GM12878 (cell line): ENCODE results near the gene USP35. TPM values are rescaled to one million over a fixed set of nuclear protein-coding genes. Genes with fewer than 3 reads are reported as not detected.

Experiments used
- ESRRA ChIP-seq: IDR thresholded peaks from 2 replicates; pipeline ENCODE4 v1.6.1; 2012; ENCODE audit warnings: mild to moderate bottlenecking, low read length, improper control_type of control experiment
- GABPA ChIP-seq: IDR thresholded peaks from 2 replicates; pipeline ENCODE4 v1.6.1; 2014; ENCODE audit warnings: antibody characterized with exemption, low read depth, mild to moderate bottlenecking, inconsistent platforms
- HCFC1 ChIP-seq: fragments of 150-350 bp; IDR thresholded peaks from 2 replicates; pipeline ENCODE4 v1.6.1; 2014; ENCODE audit warnings: low read length
- MEF2B ChIP-seq: fragments of 450-650 bp; IDR thresholded peaks from 2 replicates; pipeline ENCODE4 v1.6.1; 2018; ENCODE audit warnings: mild to moderate bottlenecking, moderate library complexity; ENCODE audit not compliant: partially characterized antibody, poor library complexity, severe bottlenecking
- MXI1 ChIP-seq: fragments of 150-350 bp; IDR thresholded peaks from 2 replicates; pipeline ENCODE4 v1.6.1; 2011; ENCODE audit warnings: low read depth, mild to moderate bottlenecking, inconsistent platforms, low read length, improper control_type of control experiment
- NFIC ChIP-seq: IDR thresholded peaks from 2 replicates; pipeline ENCODE4 v1.6.1; 2012; ENCODE audit warnings: low read depth, mild to moderate bottlenecking, inconsistent platforms, low read length, moderate library complexity
- RAD21 ChIP-seq: IDR thresholded peaks from 2 replicates; pipeline ENCODE4 v1.6.1; 2011; ENCODE audit warnings: mild to moderate bottlenecking, low read depth, low read length, moderate library complexity; ENCODE audit not compliant: insufficient read depth
- SUPT20H ChIP-seq: IDR thresholded peaks from 2 replicates; pipeline ENCODE4 v1.6.1; 2011; ENCODE audit warnings: low read depth, mild to moderate bottlenecking, low read length, moderate library complexity, borderline replicate concordance; ENCODE audit not compliant: control insufficient read depth
- TCF7 ChIP-seq: IDR thresholded peaks from 2 replicates; pipeline ENCODE4 v1.6.1; 2014; ENCODE audit warnings: antibody characterized with exemption, borderline replicate concordance
- ZNF217 ChIP-seq: fragments of 450-650 bp; IDR thresholded peaks from 2 replicates; pipeline ENCODE4 v1.6.1; 2017; ENCODE audit warnings: antibody characterized with exemption, mild to moderate bottlenecking
- ZNF622 ChIP-seq: fragments of 450-650 bp; IDR thresholded peaks from 2 replicates; pipeline ENCODE4 v1.6.1; 2017; ENCODE audit warnings: mild to moderate bottlenecking, inconsistent platforms
- polyA plus RNA-seq, 11 experiments: library from polyadenylated mRNA; depleted of rRNA in 4 of 11; unstranded in 6 of 11; stranded (reverse) in 5 of 11; fragments of >200 nt; fragmentation: Nextera tagmentation in 4 of 11; fragmentation: Illumina TruSeq in 1 of 11; extraction: Ambion mirVana in 4 of 11; extraction: Trizol in 1 of 11; gene quantifications; 1 replicate in 1 of 11; 2 replicates in 10 of 11; pipeline versions ENCODE4 v1.2.1 to v1.2.3, GENCODE V29; 2011 to 2016; ENCODE audit warnings: inconsistent platforms in 2 of 11, missing spikeins in 2 of 11, low read depth in 1 of 11
- total RNA-seq, 4 experiments: library from RNA; depleted of rRNA in 3 of 4; stranded (reverse); fragments of >200 nt in 3 of 4; fragmentation: Illumina TruSeq in 1 of 4; extraction: Trizol in 1 of 4; gene quantifications; 2 replicates each; pipeline versions ENCODE4 v1.2.1 to v1.2.3, GENCODE V29; 2013 to 2021
- TF ChIP-seq, protein P1 (sequence below): fragments of 450-650 bp; IDR thresholded peaks from 2 replicates; pipeline ENCODE4 v1.6.1; 2016; ENCODE audit warnings: mild to moderate bottlenecking
- TF ChIP-seq, protein P2 (sequence below): fragments of 450-650 bp; conservative IDR thresholded peaks from 2 replicates; pipeline ENCODE4 v1.6.1; 2017; ENCODE audit warnings: mild to moderate bottlenecking, moderate library complexity

USP35 gene
- total and polyA plus RNA-seq, 10 of the 15 experiments (the other 5 are each of a cell fraction or from before 2014, with no cell fraction given): 0.13 to 6.4 (median 3.1) TPM; not detected in 1

DNA sequence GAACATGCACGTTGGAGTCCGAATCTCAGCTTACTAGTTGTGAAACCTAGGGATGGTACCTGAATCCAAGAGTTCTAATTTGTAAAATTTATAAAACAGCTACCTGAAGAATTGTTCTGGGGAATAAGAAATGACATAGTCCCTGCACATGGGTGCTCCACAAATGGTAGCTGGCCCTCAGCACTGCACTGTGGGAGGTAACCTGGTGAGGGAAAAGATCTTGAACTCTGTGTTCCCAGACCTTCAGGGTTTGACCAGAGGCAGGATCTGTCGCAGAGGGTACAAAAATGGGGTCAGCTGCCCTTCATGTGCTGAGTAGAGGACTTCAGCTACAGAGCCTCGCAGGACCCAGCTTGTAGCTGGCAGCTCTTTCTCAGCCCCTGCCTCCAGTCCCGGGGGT lies 73.5 kb downstream of the USP35 start (continued):
- TF ChIP-seq, protein P1, sequence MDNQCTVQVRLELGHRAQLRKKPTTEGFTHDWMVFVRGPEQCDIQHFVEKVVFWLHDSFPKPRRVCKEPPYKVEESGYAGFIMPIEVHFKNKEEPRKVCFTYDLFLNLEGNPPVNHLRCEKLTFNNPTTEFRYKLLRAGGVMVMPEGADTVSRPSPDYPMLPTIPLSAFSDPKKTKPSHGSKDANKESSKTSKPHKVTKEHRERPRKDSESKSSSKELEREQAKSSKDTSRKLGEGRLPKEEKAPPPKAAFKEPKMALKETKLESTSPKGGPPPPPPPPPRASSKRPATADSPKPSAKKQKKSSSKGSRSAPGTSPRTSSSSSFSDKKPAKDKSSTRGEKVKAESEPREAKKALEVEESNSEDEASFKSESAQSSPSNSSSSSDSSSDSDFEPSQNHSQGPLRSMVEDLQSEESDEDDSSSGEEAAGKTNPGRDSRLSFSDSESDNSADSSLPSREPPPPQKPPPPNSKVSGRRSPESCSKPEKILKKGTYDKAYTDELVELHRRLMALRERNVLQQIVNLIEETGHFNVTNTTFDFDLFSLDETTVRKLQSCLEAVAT: no peak
- TF ChIP-seq ZNF217: no peak
- TF ChIP-seq SUPT20H: no peak
- TF ChIP-seq ZNF622: no peak
- no peak for TF ChIP-seq NFIC
- TF ChIP-seq MEF2B: no peak
- no peak for TF ChIP-seq HCFC1
- TF ChIP-seq, protein P2, sequence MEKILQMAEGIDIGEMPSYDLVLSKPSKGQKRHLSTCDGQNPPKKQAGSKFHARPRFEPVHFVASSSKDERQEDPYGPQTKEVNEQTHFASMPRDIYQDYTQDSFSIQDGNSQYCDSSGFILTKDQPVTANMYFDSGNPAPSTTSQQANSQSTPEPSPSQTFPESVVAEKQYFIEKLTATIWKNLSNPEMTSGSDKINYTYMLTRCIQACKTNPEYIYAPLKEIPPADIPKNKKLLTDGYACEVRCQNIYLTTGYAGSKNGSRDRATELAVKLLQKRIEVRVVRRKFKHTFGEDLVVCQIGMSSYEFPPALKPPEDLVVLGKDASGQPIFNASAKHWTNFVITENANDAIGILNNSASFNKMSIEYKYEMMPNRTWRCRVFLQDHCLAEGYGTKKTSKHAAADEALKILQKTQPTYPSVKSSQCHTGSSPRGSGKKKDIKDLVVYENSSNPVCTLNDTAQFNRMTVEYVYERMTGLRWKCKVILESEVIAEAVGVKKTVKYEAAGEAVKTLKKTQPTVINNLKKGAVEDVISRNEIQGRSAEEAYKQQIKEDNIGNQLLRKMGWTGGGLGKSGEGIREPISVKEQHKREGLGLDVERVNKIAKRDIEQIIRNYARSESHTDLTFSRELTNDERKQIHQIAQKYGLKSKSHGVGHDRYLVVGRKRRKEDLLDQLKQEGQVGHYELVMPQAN: no peak
- TF ChIP-seq TCF7: no peak
- TF ChIP-seq ESRRA: no peak
- TF ChIP-seq RAD21: no peak
- TF ChIP-seq MXI1: no peak
- no peak for TF ChIP-seq GABPA
